Measurements from ENCODE around the gene KRT74. TPM values are rescaled to one million over a fixed set of nuclear protein-coding genes. Genes with fewer than 3 reads are reported as not detected.

Gene KRT74
- total and polyA plus RNA-seq, 12 donors, result not detected

- Histone ChIP-seq H3K27ac (no peak overlapping the region), H3K9me3 (replicated peaks in 1 of 3) (no peaks in the 10 kb centered on the region), H3K27me3 (no peaks in the 10 kb centered on the region), H3K36me3 (replicated peaks in 1 of 2) (no peaks in the 10 kb centered on the region), H3K4me1 (replicated peaks in 1 of 2) (no peaks in the 10 kb centered on the region), H3K4me3 (no peak overlapping the region)
- 60 to 74% (median 73%) methylated on average over 18 of the region's 18 CpGs for WGBS, 4 donors
- TF ChIP-seq CTCF (IDR thresholded peaks at IDR 0.05), result no peak
- no peak for TF ChIP-seq POLR2A (IDR thresholded peaks at IDR 0.05)
- DNase-seq, result peak in 2 of 7 donors; percentile 31 to 53
- intact Hi-C loops (cut with DNase I), result no loop called here
Measured at GRCh38 chr12:52531566-52532300, 41.9 kb downstream of the KRT74 start.

GRCh38 chr12:52530905-52531304 is 42.7 kb downstream of the KRT74 start:
- no peak overlapping the region for H3K27ac ChIP-seq
- H3K4me1 ChIP-seq (replicated peaks in 1 of 2), result no peaks in the 10 kb centered on the region
- H3K4me3 ChIP-seq, result no peak overlapping the region
- no peaks in the 10 kb centered on the region for H3K36me3 ChIP-seq (replicated peaks in 1 of 2)
- no peak for DNase-seq
- TF ChIP-seq CTCF (IDR thresholded peaks at IDR 0.05) (no peak), POLR2A (IDR thresholded peaks at IDR 0.05) (no peak)
- no peaks in the 10 kb centered on the region for H3K27me3 ChIP-seq
- intact Hi-C loops (cut with DNase I), result no loop called here
- H3K9me3 ChIP-seq (replicated peaks in 1 of 3), result no peaks in the 10 kb centered on the region
- 83 to 100% (median 91%) methylated on average over 2 of the region's 2 CpGs for WGBS, 4 donors

GRCh38 chr12:52530366-52530765 is 43.3 kb downstream of the KRT74 start:
- no peak for DNase-seq
- no peak overlapping the region for H3K4me3 ChIP-seq
- H3K27ac ChIP-seq, result no peak overlapping the region
- intact Hi-C loops (cut with DNase I), result no loop called here
- H3K4me1 ChIP-seq (replicated peaks in 1 of 2), result no peaks in the 10 kb centered on the region
- no peaks in the 10 kb centered on the region for H3K9me3 ChIP-seq (replicated peaks in 1 of 3)
- TF ChIP-seq POLR2A (IDR thresholded peaks at IDR 0.05) (no peak), CTCF (IDR thresholded peaks at IDR 0.05) (no peak)
- WGBS, 4 donors, result 63 to 75% (median 70%) methylated on average over 2 of the region's 2 CpGs
- H3K27me3 ChIP-seq, result no peaks in the 10 kb centered on the region
- H3K36me3 ChIP-seq (replicated peaks in 1 of 2), result no peaks in the 10 kb centered on the region

GRCh38 chr12:52529846-52530245 is 43.8 kb downstream of the KRT74 start:
- no peak for DNase-seq
- no peaks in the 10 kb centered on the region for H3K36me3 ChIP-seq (replicated peaks in 1 of 2)
- TF ChIP-seq POLR2A (IDR thresholded peaks at IDR 0.05), result no peak
- WGBS, 4 donors, result 91 to 95% (median 92%) methylated on average over 9 of the region's 9 CpGs
- no peaks in the 10 kb centered on the region for H3K27me3 ChIP-seq
- no peak overlapping the region for H3K27ac ChIP-seq
- no peaks in the 10 kb centered on the region for H3K9me3 ChIP-seq (replicated peaks in 1 of 3)
- no peak overlapping the region for H3K4me3 ChIP-seq
- intact Hi-C loops (cut with DNase I), result no loop called here
- H3K4me1 ChIP-seq (replicated peaks in 1 of 2), result no peaks in the 10 kb centered on the region

- H3K4me1 ChIP-seq (replicated peaks in 1 of 2), result no peaks in the 10 kb centered on the region
- no peak overlapping the region for H3K4me3 ChIP-seq
- TF ChIP-seq POLR2A (IDR thresholded peaks at IDR 0.05) (no peak), CTCF (IDR thresholded peaks at IDR 0.05) (no peak)
- intact Hi-C loops (cut with DNase I), result no loop called here
- WGBS, 4 donors, result 92 to 98% (median 97%) methylated on average over 2 of the region's 2 CpGs
- no peaks in the 10 kb centered on the region for H3K9me3 ChIP-seq (replicated peaks in 1 of 3)
- H3K27me3 ChIP-seq, result no peaks in the 10 kb centered on the region
- no peak for DNase-seq
- no peaks in the 10 kb centered on the region for H3K36me3 ChIP-seq (replicated peaks in 1 of 2)
- H3K27ac ChIP-seq, result no peak overlapping the region
Measured at GRCh38 chr12:52529417-52529816, 44.2 kb downstream of the KRT74 start.
